ENCODE results near the gene RPS28.

DNA sequence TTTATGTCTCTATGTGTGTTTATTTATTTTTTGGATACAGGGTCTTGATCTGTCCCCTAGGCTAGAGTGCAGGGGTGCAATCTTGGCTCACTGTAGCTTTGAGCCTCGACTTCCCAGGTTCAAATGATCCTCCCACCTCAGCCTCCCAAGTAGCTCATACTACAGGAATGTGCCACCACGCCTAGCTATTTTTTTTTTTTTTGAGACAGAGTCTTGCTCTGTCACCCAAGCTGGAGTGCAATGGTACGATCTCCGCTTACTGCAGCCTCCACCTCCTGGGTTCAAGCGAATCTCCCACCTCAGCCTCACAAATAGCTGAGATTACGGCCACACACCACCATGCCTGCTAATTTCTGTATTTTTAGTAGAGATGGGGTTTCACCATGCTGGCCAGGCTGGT is 37.7 kb downstream of the RPS28 start:
- TF ChIP-seq POLR2A (IDR thresholded peaks at IDR 0.05) = no peak
- TF ChIP-seq, protein P1, sequence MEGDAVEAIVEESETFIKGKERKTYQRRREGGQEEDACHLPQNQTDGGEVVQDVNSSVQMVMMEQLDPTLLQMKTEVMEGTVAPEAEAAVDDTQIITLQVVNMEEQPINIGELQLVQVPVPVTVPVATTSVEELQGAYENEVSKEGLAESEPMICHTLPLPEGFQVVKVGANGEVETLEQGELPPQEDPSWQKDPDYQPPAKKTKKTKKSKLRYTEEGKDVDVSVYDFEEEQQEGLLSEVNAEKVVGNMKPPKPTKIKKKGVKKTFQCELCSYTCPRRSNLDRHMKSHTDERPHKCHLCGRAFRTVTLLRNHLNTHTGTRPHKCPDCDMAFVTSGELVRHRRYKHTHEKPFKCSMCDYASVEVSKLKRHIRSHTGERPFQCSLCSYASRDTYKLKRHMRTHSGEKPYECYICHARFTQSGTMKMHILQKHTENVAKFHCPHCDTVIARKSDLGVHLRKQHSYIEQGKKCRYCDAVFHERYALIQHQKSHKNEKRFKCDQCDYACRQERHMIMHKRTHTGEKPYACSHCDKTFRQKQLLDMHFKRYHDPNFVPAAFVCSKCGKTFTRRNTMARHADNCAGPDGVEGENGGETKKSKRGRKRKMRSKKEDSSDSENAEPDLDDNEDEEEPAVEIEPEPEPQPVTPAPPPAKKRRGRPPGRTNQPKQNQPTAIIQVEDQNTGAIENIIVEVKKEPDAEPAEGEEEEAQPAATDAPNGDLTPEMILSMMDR (IDR thresholded peaks at IDR 0.05 in 4 of 5, conservative IDR thresholded peaks at IDR 0.05 in 1 of 5) = no peak
